K562 (cell line): Measurements from ENCODE around the gene POU2F1. TPM values are rescaled to one million over a fixed set of nuclear protein-coding genes. Genes with fewer than 3 reads are reported as not detected.

Experiments
- ATAC-seq: fragments of 200-7000 bp; cut with Tn5 transposase; 3 replicates; pipeline ENCODE4 v1.9.1; 2020; ENCODE audit warnings: moderate library complexity
- BruUV-seq: library from RNA; stranded (reverse); fragments of 400-500 nt; replicated peaks from 2 replicates; lab custom pipeline; 2021; lab: Mats Ljungman, UMichigan
- CTCF ChIA-PET: fragments of 300-600 bp; formaldehyde crosslinking; extraction: SDS; loops from one replicate; lab custom pipeline; 2021; ENCODE audit warnings: low intra/inter-chr PET ratio; lab: Yijun Ruan, JAX
- POLR2A ChIA-PET: fragments of 300-600, 350-650 bp; sonication (Branson Sonifier 250); formaldehyde crosslinking; extraction: SDS; loops from one replicate; lab custom pipeline; 2021; ENCODE audit warnings: antibody characterized with exemption, inconsistent platforms; lab: Yijun Ruan, JAX
- DNase-seq, 4 experiments: peaks; one replicate each; pipeline versions ENCODE4 v3.0.0 to v3.0.0-alpha.2; 2011 to 2018; ENCODE audit warnings: low spot score in 3 of 4, mixed read lengths in 3 of 4; ENCODE audit errors: extremely low read depth in 1 of 4
- FAIRE-seq: peaks from 2 replicates; lab custom pipeline; 2011; peaks lifted over from hg19 to GRCh38; lab: Jason Lieb, UNC
- H2AFZ ChIP-seq: 2 replicates; pipeline ENCODE4 v1.6.0; 2011; ENCODE audit warnings: low read depth, low read length, control low read depth, inconsistent platforms
- H3K27ac ChIP-seq: fragments of 200-600 bp; 3 replicates; pipeline ENCODE4 v1.8.0; 2011; ENCODE audit warnings: low read depth, mild to moderate bottlenecking, control low read depth, inconsistent platforms, low read length, moderate library complexity, mixed read lengths; ENCODE audit errors: extremely low read depth
- H3K27me3 ChIP-seq, 2 experiments: fragments of 300-600 bp in 1 of 2; 2 replicates in 1 of 2; 3 replicates in 1 of 2; pipeline versions ENCODE4 v1.6.0 to v1.8.0; 2011; ENCODE audit warnings: inconsistent platforms in 2 of 2, low read length in 2 of 2, mild to moderate bottlenecking in 1 of 2, mixed read lengths in 1 of 2, moderate library complexity in 1 of 2; ENCODE audit not compliant: control insufficient read depth in 2 of 2, insufficient read depth in 2 of 2
- H3K36me3 ChIP-seq: fragments of 300-600 bp; 3 replicates; pipeline ENCODE4 v1.8.0; 2011; ENCODE audit warnings: mild to moderate bottlenecking, low read length, inconsistent platforms; ENCODE audit not compliant: control insufficient read depth, insufficient read depth
- H3K4me1 ChIP-seq, 2 experiments: fragments of 200-600 bp in 1 of 2; replicated peaks in 1 of 2; 2 replicates in 1 of 2; 3 replicates in 1 of 2; pipeline versions ENCODE4 v1.5.1 to v1.8.0; 2011; ENCODE audit warnings: inconsistent platforms in 2 of 2, low read length in 2 of 2, mild to moderate bottlenecking in 1 of 2, mixed read lengths in 1 of 2, moderate library complexity in 1 of 2; ENCODE audit not compliant: control insufficient read depth in 2 of 2, insufficient read depth in 2 of 2
- H3K4me2 ChIP-seq: 2 replicates; pipeline ENCODE4 v1.6.1; 2011; ENCODE audit warnings: low read length, control low read depth, inconsistent platforms, mixed read lengths; ENCODE audit not compliant: insufficient read depth
- H3K4me3 ChIP-seq: fragments of 200-600 bp; sonication (generic), shearing (Covaris generic); 2 replicates; pipeline ENCODE4 v1.5.1; 2016; ENCODE audit warnings: control low read depth, inconsistent platforms
- H3K79me2 ChIP-seq: fragments of 200-600 bp; 3 replicates; pipeline ENCODE4 v1.8.0; 2011; ENCODE audit warnings: low read length, inconsistent platforms; ENCODE audit not compliant: control insufficient read depth, insufficient read depth
- H3K9ac ChIP-seq, 2 experiments: 2 replicates each; pipeline versions ENCODE4 v1.6.0 to v1.6.1; 2011; ENCODE audit warnings: low read depth in 2 of 2, low read length in 2 of 2, control low read depth in 1 of 2, inconsistent platforms in 1 of 2, mild to moderate bottlenecking in 1 of 2, mixed read lengths in 1 of 2; ENCODE audit not compliant: insufficient read depth in 1 of 2
- H3K9me1 ChIP-seq: one replicate; pipeline ENCODE4 v1.6.0; 2011; ENCODE audit warnings: inconsistent platforms, mild to moderate bottlenecking, low read length, moderate library complexity; ENCODE audit not compliant: control insufficient read depth, insufficient read depth
- H3K9me3 ChIP-seq: replicated peaks from 2 replicates; pipeline ENCODE4 v1.5.1; 2011; ENCODE audit warnings: low read depth, low read length, inconsistent platforms; ENCODE audit not compliant: control insufficient read depth, insufficient read depth
- H4K20me1 ChIP-seq: replicated peaks from 2 replicates; pipeline ENCODE4 v1.6.1; 2011; ENCODE audit warnings: low read length, inconsistent platforms, mixed read lengths; ENCODE audit not compliant: control insufficient read depth, insufficient read depth
- CBFA2T2 ChIP-seq: fragments of 450-650 bp; conservative IDR thresholded peaks from 2 replicates; pipeline ENCODE4 v1.6.1; 2017; ENCODE audit warnings: mild to moderate bottlenecking
- NR2C1 ChIP-seq, 2 experiments: fragments of 450-650 bp; IDR thresholded peaks; 2 replicates each; pipeline ENCODE4 v1.6.1; 2017; ENCODE audit warnings: mild to moderate bottlenecking in 2 of 2, antibody characterized with exemption in 1 of 2, inconsistent platforms in 1 of 2, missing compliant biosample characterization in 1 of 2, missing genetic modification characterization in 1 of 2
- WGBS: fragments of 100-300 bp; shearing (Covaris generic); methylation state at CpG from one replicate; pipeline ENCODE4 v1.1.6; 2016; ENCODE audit warnings: low coverage, mixed read lengths; ENCODE audit not compliant: insufficient coverage; ENCODE audit errors: missing lambda C conversion rate; 5-methylcytosine and 5-hydroxymethylcytosine counted together
- in situ Hi-C: fragments of 300-500 bp; cut with MboI; formaldehyde crosslinking; loops from 4 replicates; pipeline ENCODE4 v1.15.0; 2018; ENCODE audit warnings: inconsistent platforms, mixed read lengths
- intact Hi-C: fragments of 100-400 bp; cut with micrococcal nuclease; formaldehyde crosslinking; loops from 2 replicates; pipeline ENCODE4 v1.14.2; 2022
- polyA plus RNA-seq, 8 experiments: library from polyadenylated mRNA; depleted of rRNA in 4 of 8; stranded (reverse) in 5 of 8; unstranded in 3 of 8; fragments of >200 nt; fragmentation: Nextera tagmentation in 2 of 8; fragmentation: Illumina TruSeq in 1 of 8; extraction: Ambion mirVana in 2 of 8; extraction: Trizol in 1 of 8; gene quantifications; 2 replicates each; pipeline versions ENCODE4 v1.2.1 to v1.2.3, GENCODE V29; 2011 to 2014; ENCODE audit warnings: inconsistent platforms in 1 of 8, missing spikeins in 1 of 8
- total RNA-seq, 7 experiments: library from RNA; depleted of rRNA in 6 of 7; stranded (reverse); fragments of >200 nt in 6 of 7; fragmentation: Illumina TruSeq in 2 of 7; extraction: Trizol in 2 of 7; gene quantifications; 2 replicates each; pipeline versions ENCODE4 v1.2.1 to v1.2.3, GENCODE V29; 2011 to 2021; ENCODE audit warnings: low replicate concordance in 1 of 7
- TF ChIP-seq, protein P1 (sequence below): sonication (generic); formaldehyde crosslinking; IDR thresholded peaks from 2 replicates; pipeline ENCODE4 v1.8.0; 2023; ENCODE audit warnings: mild to moderate bottlenecking, missing genetic modification reagents

POU2F1 gene
- total and polyA plus RNA-seq, 9 of the 15 experiments (the other 6 are each of a cell fraction or from before 2014, with no cell fraction given), result 2.6 to 22.3 (median 8.8) TPM

DNA sequence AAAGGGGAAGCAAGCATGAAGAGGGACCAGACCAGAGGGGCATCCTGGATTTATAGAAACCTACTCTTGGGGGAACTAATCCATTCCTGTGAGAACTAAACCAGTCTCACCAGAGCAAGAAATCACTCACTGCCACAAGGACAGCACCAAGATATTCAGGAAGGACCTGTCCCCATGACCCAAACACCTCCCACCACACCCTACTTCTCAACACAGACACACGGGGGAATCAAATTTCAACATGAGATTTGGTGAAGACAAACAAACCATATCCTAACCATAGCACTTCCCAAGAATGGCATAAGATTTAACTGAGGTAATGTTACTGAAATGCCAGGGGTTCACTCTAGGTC lies 12.1 kb upstream of the POU2F1 start:
- H3K27ac ChIP-seq, result no peak overlapping the region
- no peak overlapping the region for H3K9ac ChIP-seq
- H3K79me2 ChIP-seq, result no peaks in the 10 kb centered on the region
- ChIA-PET CTCF (interaction anchor here (0.6 kb wide), 1 partner anchor 155 kb away, joined by 3 read pairs; no protein-coding TSS in a partner anchor), POLR2A (interaction anchor here (1.0 kb wide), 1 partner anchor 11 kb away, joined by 3 read pairs; no protein-coding TSS in a partner anchor)
- 0 out of 2 replicates have a peak, but pooled peaks cover 2% of the 10 kb centered on the region for H3K9me3 ChIP-seq
- no peaks in the 10 kb centered on the region for H3K9me1 ChIP-seq
- H3K36me3 ChIP-seq, result no peaks in the 10 kb centered on the region
- no peak overlapping the region for H2AFZ ChIP-seq
- in situ Hi-C loops (no loop called here), intact Hi-C loops (no loop called here)
- ATAC-seq (no peak), DNase-seq (no peak), FAIRE-seq (no peak)
- H4K20me1 ChIP-seq, result no peaks in the 10 kb centered on the region
- H3K4me2 ChIP-seq, result no peak overlapping the region
- BruUV-seq, result no TSS peak
- peaks cover 0 to 2% of the 10 kb centered on the region in 2 experiments; a peak in 1 of 5 replicates for H3K4me1 ChIP-seq
- no peak overlapping the region for H3K4me3 ChIP-seq
- 0% methylated on average over 1 of the region's 1 CpG for WGBS
- TF ChIP-seq NR2C1 (IDR thresholded peaks at IDR 0.05) (no peak), NR2C1 (tag; IDR thresholded peaks at IDR 0.05) (0 out of 2 replicates have a peak, but pooled peaks have one; percentile 36)
- TF ChIP-seq, protein P1, sequence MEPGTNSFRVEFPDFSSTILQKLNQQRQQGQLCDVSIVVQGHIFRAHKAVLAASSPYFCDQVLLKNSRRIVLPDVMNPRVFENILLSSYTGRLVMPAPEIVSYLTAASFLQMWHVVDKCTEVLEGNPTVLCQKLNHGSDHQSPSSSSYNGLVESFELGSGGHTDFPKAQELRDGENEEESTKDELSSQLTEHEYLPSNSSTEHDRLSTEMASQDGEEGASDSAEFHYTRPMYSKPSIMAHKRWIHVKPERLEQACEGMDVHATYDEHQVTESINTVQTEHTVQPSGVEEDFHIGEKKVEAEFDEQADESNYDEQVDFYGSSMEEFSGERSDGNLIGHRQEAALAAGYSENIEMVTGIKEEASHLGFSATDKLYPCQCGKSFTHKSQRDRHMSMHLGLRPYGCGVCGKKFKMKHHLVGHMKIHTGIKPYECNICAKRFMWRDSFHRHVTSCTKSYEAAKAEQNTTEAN (CRISPR knock-in tag), result no peak
- no peaks in the 10 kb centered on the region for H3K27me3 ChIP-seq

DNA sequence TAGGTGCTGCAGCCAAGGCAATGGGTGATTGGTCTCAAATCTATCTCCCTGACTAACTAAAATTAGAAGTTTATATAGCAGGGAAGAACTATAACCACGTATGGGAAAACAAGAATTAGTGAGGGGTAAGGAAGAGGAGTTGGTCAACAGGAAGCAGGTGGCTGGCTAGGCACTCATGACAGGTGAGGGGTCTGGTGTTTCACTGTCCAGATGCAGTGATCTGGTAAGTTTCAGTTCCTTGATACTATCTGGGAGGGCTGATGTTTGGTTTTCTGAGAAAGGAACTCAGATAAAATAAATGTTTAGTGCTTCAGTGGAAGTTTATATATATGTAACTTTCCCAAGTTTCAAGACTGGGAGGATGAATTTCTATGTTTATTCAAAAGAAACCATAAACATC lies 11.6 kb upstream of the POU2F1 start:
- ChIA-PET POLR2A (interaction anchor here (3.2 kb wide), 1 partner anchor 11 kb away, joined by 25 read pairs; the partner anchor contains the start of gene POU2F1), CTCF (no interaction called here)
- H3K9me1 ChIP-seq, result no peaks in the 10 kb centered on the region
- 0 out of 2 replicates have a peak, but pooled peaks cover 2% of the 10 kb centered on the region for H3K9me3 ChIP-seq
- FAIRE-seq (no peak), DNase-seq (no peak), ATAC-seq (no peak)
- H3K9ac ChIP-seq, result no peak overlapping the region
- no peak overlapping the region for H2AFZ ChIP-seq
- H3K79me2 ChIP-seq, result no peaks in the 10 kb centered on the region
- no peaks in the 10 kb centered on the region for H3K36me3 ChIP-seq
- H3K4me3 ChIP-seq, result no peak overlapping the region
- no peaks in the 10 kb centered on the region for H3K27me3 ChIP-seq
- H4K20me1 ChIP-seq, result no peaks in the 10 kb centered on the region
- no peak for TF ChIP-seq CBFA2T2
- BruUV-seq, result no TSS peak
- peaks cover 0 to 2% of the 10 kb centered on the region in 2 experiments; a peak in 1 of 5 replicates for H3K4me1 ChIP-seq
- WGBS, result 33% methylated on average over 1 of the region's 1 CpG
- in situ Hi-C loops (no loop called here), intact Hi-C loops (no loop called here)
- no peak overlapping the region for H3K27ac ChIP-seq
- H3K4me2 ChIP-seq, result no peak overlapping the region
